ENCODE measurements around the gene RPS14.
"Not testable (repeated sequence)": the region's sequence is repeated elsewhere in the genome, so short reads cannot be mapped to it uniquely, and the experiment has no call there.

RPS14 gene

GRCh38 chr5:150457121-150457520 lies 7.6 kb upstream of the RPS14 start:
- no peak for TF ChIP-seq CTCF (IDR thresholded peaks at IDR 0.05; ENCODE audit: control extremely low read depth, extremely low read depth, low read depth, missing control alignments)
- ChIA-PET CTCF (interaction anchor here (0.7 to 8.9 kb wide), 14 partner anchors 7 to 389 kb away, joined by 3 to 75 read pairs (median 4); partner anchors contain the start of genes IRGM and RPS14), POLR2A (interaction anchor here (0.6 kb wide), 1 partner anchor 12 kb away, joined by 3 read pairs; no protein-coding TSS in a partner anchor)
- DNase-seq (ENCODE audit: extremely low spot score) = no peak

- no peak for TF ChIP-seq CTCF (IDR thresholded peaks at IDR 0.05; ENCODE audit: control extremely low read depth, extremely low read depth, low read depth, missing control alignments)
- CTCF ChIA-PET = interaction anchor here (1.4 to 8.9 kb wide), 3 partner anchors 86 to 392 kb away, joined by 3 to 75 read pairs (median 44); no protein-coding TSS in a partner anchor
- no peak for DNase-seq (ENCODE audit: extremely low spot score)
- POLR2A ChIA-PET = interaction anchor here (0.7 kb wide), 1 partner anchor 391 kb away, joined by 8 read pairs; no protein-coding TSS in a partner anchor
These were observed 5.1 kb upstream of the RPS14 start for GRCh38 chr5:150454492-150455229.

- DNase-seq (ENCODE audit: extremely low spot score); POLR2A ChIA-PET: not testable (repeated sequence)
- CTCF ChIA-PET = interaction anchor here (2.6 kb wide), 1 partner anchor 91 kb away, joined by 11 read pairs; no protein-coding TSS in a partner anchor
These were observed 4.5 kb upstream of the RPS14 start for GRCh38 chr5:150454027-150454426.

- no peak for DNase-seq (ENCODE audit: extremely low spot score)
- ChIA-PET CTCF (interaction anchor here (1.1 to 2.6 kb wide), 3 partner anchors 17 to 92 kb away, joined by 3 to 11 read pairs (median 5); no protein-coding TSS in a partner anchor), POLR2A (no interaction called here)
- no peak for TF ChIP-seq CTCF (IDR thresholded peaks at IDR 0.05; ENCODE audit: control extremely low read depth, extremely low read depth, low read depth, missing control alignments)
These were observed 3.4 kb upstream of the RPS14 start for GRCh38 chr5:150452914-150453313.

- DNase-seq (ENCODE audit: extremely low spot score) = no peak
- TF ChIP-seq CTCF (IDR thresholded peaks at IDR 0.05; ENCODE audit: control extremely low read depth, extremely low read depth, low read depth, missing control alignments) = no peak
- POLR2A ChIA-PET = interaction anchor here (0.7 kb wide), 1 partner anchor 57 kb away, joined by 5 read pairs; no protein-coding TSS in a partner anchor
- CTCF ChIA-PET = interaction anchor here (2.6 to 3.3 kb wide), 6 partner anchors 7 to 93 kb away, joined by 11 to 29 read pairs (median 18); no protein-coding TSS in a partner anchor
These were observed 2.1 kb upstream of the RPS14 start for GRCh38 chr5:150451594-150451993.

GRCh38 chr5:150448952-150449516 lies 505 bp downstream of the RPS14 start:
- DNase-seq (ENCODE audit: extremely low spot score) = no peak
- ChIA-PET POLR2A (interaction anchor here (0.6 to 2.0 kb wide), 4 partner anchors 34 to 41 kb away, joined by 4 to 24 read pairs (median 6); partner anchors contain the start of gene CD74), CTCF (interaction anchor here (0.7 to 3.3 kb wide), 13 partner anchors 10 to 398 kb away, joined by 3 to 29 read pairs (median 14); no protein-coding TSS in a partner anchor)
- no peak for TF ChIP-seq CTCF (IDR thresholded peaks at IDR 0.05; ENCODE audit: control extremely low read depth, extremely low read depth, low read depth, missing control alignments)
